AG04449 (cell line): ENCODE measurements around the gene CSNK1G1.
"Not testable (repeated sequence)": the region's sequence is repeated elsewhere in the genome, so short reads cannot be mapped to it uniquely, and the experiment has no call there.

Experiments
- CTCF ChIA-PET: fragments of 350-600 bp; formaldehyde crosslinking; extraction: SDS; loops from one replicate; lab custom pipeline; 2021; ENCODE audit warnings: antibody characterized with exemption; lab: Yijun Ruan, JAX
- POLR2A ChIA-PET: fragments of 400-600, 350-600 bp; formaldehyde crosslinking; extraction: SDS; loops from one replicate; lab custom pipeline; 2020; ENCODE audit warnings: antibody characterized with exemption, inconsistent platforms; lab: Yijun Ruan, JAX
- DNase-seq: peaks from one replicate; pipeline ENCODE4 v3.0.0-alpha.2; 2010; ENCODE audit warnings: low read depth, low spot score
- H3K4me3 ChIP-seq: 2 replicates; pipeline ENCODE4 v1.5.1; 2011; ENCODE audit warnings: low read depth, mild to moderate bottlenecking, control low read depth, low read length
- CTCF ChIP-seq: IDR thresholded peaks from one replicate; pipeline ENCODE4 v1.5.1; 2011; ENCODE audit warnings: mild to moderate bottlenecking, moderate library complexity, low read length, control low read depth, inconsistent platforms; ENCODE audit not compliant: insufficient read depth; ENCODE audit errors: missing control alignments

CSNK1G1 gene

GRCh38 chr15:64225804-64226203 lies 130.2 kb downstream of the CSNK1G1 start:
- TF ChIP-seq CTCF: no peak
- ChIA-PET CTCF (no interaction called here), POLR2A (no interaction called here)
- no peak overlapping the region for H3K4me3 ChIP-seq
- DNase-seq: no peak

DNA sequence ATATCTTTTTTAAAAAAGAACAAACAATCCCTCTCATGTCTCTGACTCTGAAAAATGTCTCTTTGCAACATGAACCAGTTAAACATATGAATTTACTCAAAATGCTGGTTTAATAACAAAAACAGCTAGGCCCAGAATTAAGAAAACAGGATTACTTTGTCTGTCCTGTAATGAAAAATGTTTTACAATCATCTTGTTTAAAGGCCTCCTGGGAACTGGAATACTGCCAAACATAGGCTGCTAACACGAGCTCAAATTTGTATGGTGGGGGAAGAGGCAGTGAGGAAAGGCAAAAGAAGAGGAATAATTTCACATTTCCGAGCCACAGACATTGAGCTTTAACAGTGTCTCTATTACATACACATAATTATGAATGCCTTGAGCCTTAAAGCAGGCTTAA lies 131.5 kb downstream of the CSNK1G1 start:
- no peak overlapping the region for H3K4me3 ChIP-seq
- DNase-seq: peak; percentile 24
- TF ChIP-seq CTCF: no peak
- POLR2A ChIA-PET: no interaction called here
- CTCF ChIA-PET: interaction anchor here (1.0 kb wide), 1 partner anchor 14 kb away, joined by 3 read pairs; no protein-coding TSS in a partner anchor

GRCh38 chr15:64223882-64224281 lies 132.1 kb downstream of the CSNK1G1 start:
- no peak for DNase-seq
- ChIA-PET CTCF (no interaction called here), POLR2A (no interaction called here)
- TF ChIP-seq CTCF: no peak
- H3K4me3 ChIP-seq: no peak overlapping the region

GRCh38 chr15:64222573-64223366 lies 133.2 kb downstream of the CSNK1G1 start:
- TF ChIP-seq CTCF: no peak
- ChIA-PET CTCF (no interaction called here), POLR2A (no interaction called here)
- DNase-seq: no peak
- no peak overlapping the region for H3K4me3 ChIP-seq

DNA sequence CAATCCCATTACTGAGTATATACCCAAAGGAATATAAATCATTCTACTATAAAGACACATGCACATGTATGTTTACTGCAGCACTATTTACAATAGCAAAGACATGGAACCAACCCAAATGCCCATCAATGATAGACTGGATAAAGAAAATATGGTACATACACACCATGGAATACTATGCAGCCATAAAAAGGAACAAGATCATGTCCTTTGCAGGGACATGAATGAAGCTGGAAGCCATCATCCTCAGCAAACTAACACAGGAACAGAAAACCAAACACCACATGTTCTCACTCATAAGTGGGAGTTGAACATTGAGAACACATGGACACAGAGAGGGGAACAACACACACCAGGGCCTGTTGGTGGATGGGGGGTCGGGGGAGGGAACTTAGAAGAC lies 134.1 kb downstream of the CSNK1G1 start:
- POLR2A ChIA-PET, CTCF ChIA-PET, H3K4me3 ChIP-seq, DNase-seq: not testable (repeated sequence)

GRCh38 chr15:64217429-64217750 lies 138.6 kb downstream of the CSNK1G1 start:
- H3K4me3 ChIP-seq, POLR2A ChIA-PET, DNase-seq: not testable (repeated sequence)
- CTCF ChIA-PET: interaction anchor here (1.8 to 2.8 kb wide), 2 partner anchors 7 to 139 kb away, joined by 5 to 13 read pairs; no protein-coding TSS in a partner anchor

GRCh38 chr15:64216730-64217428 lies 139.1 kb downstream of the CSNK1G1 start:
- POLR2A ChIA-PET: no interaction called here
- CTCF ChIA-PET: interaction anchor here (1.8 kb wide), 1 partner anchor 140 kb away, joined by 5 read pairs; no protein-coding TSS in a partner anchor

More at GRCh38 chr15:64216730-64217428, 139.1 kb downstream of the CSNK1G1 start:
- no peak for DNase-seq
- no peak overlapping the region for H3K4me3 ChIP-seq
- no peak for TF ChIP-seq CTCF
